HepG2 (cell line): ENCODE results near the gene ADAMTS12. TPM values are rescaled to one million over a fixed set of nuclear protein-coding genes. Genes with fewer than 3 reads are reported as not detected.

Experiments used
- ATAC-seq: fragments of 200-7000 bp; cut with Tn5 transposase; 3 replicates; pipeline ENCODE4 v1.9.1; 2020; ENCODE audit warnings: mild to moderate bottlenecking, moderate library complexity
- BruUV-seq: library from RNA; stranded (reverse); fragments of 400-500 nt; replicated peaks from 2 replicates; lab custom pipeline; 2021; lab: Mats Ljungman, UMichigan
- CTCF ChIA-PET: fragments of 300-600 bp; formaldehyde crosslinking; extraction: SDS; loops from one replicate; lab custom pipeline; 2021; ENCODE audit warnings: low total read pairs, inconsistent platforms, low intra/inter-chr PET ratio; lab: Yijun Ruan, JAX
- POLR2A ChIA-PET: fragments of 350-600 bp; sonication (Branson Sonifier 250); formaldehyde crosslinking; loops from one replicate; lab custom pipeline; 2020; ENCODE audit warnings: antibody characterized with exemption, inconsistent platforms; lab: Yijun Ruan, JAX
- DNase-seq: peaks from one replicate; pipeline ENCODE4 v3.0.0-alpha.2; 2015; ENCODE audit warnings: low spot score
- FAIRE-seq: peaks from 3 replicates; lab custom pipeline; 2011; peaks lifted over from hg19 to GRCh38; lab: Jason Lieb, UNC
- H2AFZ ChIP-seq: one replicate; pipeline ENCODE4 v1.6.1; 2011; ENCODE audit warnings: low read length, inconsistent platforms
- H3K27ac ChIP-seq: fragments of 300-600 bp; 3 replicates; pipeline ENCODE4 v1.8.0; 2011; ENCODE audit warnings: mixed run types, mild to moderate bottlenecking, mixed read lengths, low read length, inconsistent platforms; ENCODE audit not compliant: insufficient read depth; ENCODE audit errors: extremely low read length
- H3K27me3 ChIP-seq, 2 experiments: fragments of 200-600 bp in 1 of 2; 2 replicates in 1 of 2; 3 replicates in 1 of 2; pipeline versions ENCODE4 v1.6.0 to v1.8.0; 2011; ENCODE audit warnings: low read length in 2 of 2, mild to moderate bottlenecking in 2 of 2, moderate library complexity in 2 of 2, inconsistent platforms in 1 of 2; ENCODE audit not compliant: insufficient read depth in 2 of 2, control insufficient read depth in 1 of 2
- H3K36me3 ChIP-seq, 2 experiments: fragments of 200-600 bp in 1 of 2; replicated peaks in 1 of 2; 2 replicates in 1 of 2; 3 replicates in 1 of 2; pipeline versions ENCODE4 v1.5.1 to v1.8.0; 2011; ENCODE audit warnings: low read length in 2 of 2, inconsistent platforms in 1 of 2; ENCODE audit not compliant: insufficient read depth in 2 of 2, control insufficient read depth in 1 of 2
- H3K4me1 ChIP-seq: 2 replicates; pipeline ENCODE4 v1.5.1; 2012; ENCODE audit warnings: low read length, inconsistent platforms; ENCODE audit not compliant: insufficient read depth
- H3K4me2 ChIP-seq: 2 replicates; pipeline ENCODE4 v1.6.0; 2011; ENCODE audit warnings: low read depth, low read length, inconsistent platforms
- H3K4me3 ChIP-seq, 3 experiments: fragments of 200-600 bp in 1 of 3; sonication (generic), shearing (Covaris generic) in 1 of 3; replicated peaks in 1 of 3; 2 replicates each; pipeline ENCODE4 v1.5.1; 2011 to 2016; ENCODE audit warnings: low read length in 3 of 3, inconsistent platforms in 2 of 3, low read depth in 2 of 3, mild to moderate bottlenecking in 2 of 3, control low read depth in 1 of 3, mixed read lengths in 1 of 3; ENCODE audit not compliant: insufficient read depth in 1 of 3
- H3K79me2 ChIP-seq: one replicate; pipeline ENCODE4 v1.6.1; 2011; ENCODE audit warnings: low read length, inconsistent platforms; ENCODE audit not compliant: insufficient read depth
- H3K9ac ChIP-seq: 2 replicates; pipeline ENCODE4 v1.6.0; 2011; ENCODE audit warnings: mild to moderate bottlenecking, low read depth, low read length, inconsistent platforms; ENCODE audit not compliant: insufficient read depth
- H3K9me3 ChIP-seq: 2 replicates; pipeline ENCODE4 v1.5.1; 2012; ENCODE audit warnings: mild to moderate bottlenecking, low read length
- H4K20me1 ChIP-seq: 2 replicates; pipeline ENCODE4 v1.6.0; 2011; ENCODE audit warnings: inconsistent platforms, mild to moderate bottlenecking, low read length, moderate library complexity; ENCODE audit not compliant: insufficient read depth
- DMAP1 ChIP-seq: IDR thresholded peaks from 2 replicates; pipeline ENCODE4 v1.6.1; 2016
- FOXC1 ChIP-seq: sonication (generic); formaldehyde crosslinking; IDR thresholded peaks from 2 replicates; pipeline ENCODE4 v1.8.0; 2022; ENCODE audit warnings: mild to moderate bottlenecking, missing genetic modification reagents, borderline replicate concordance
- HOXA7 ChIP-seq: sonication (generic); formaldehyde crosslinking; IDR thresholded peaks from 2 replicates; pipeline ENCODE4 v1.8.1; 2022; ENCODE audit warnings: mild to moderate bottlenecking, missing genetic modification reagents, moderate library complexity
- KMT2B ChIP-seq: IDR thresholded peaks from 2 replicates; pipeline ENCODE4 v1.6.1; 2016; ENCODE audit warnings: missing genetic modification reagents, missing compliant biosample characterization
- MAFG ChIP-seq: sonication (generic); formaldehyde crosslinking; IDR thresholded peaks from 2 replicates; pipeline ENCODE4 v1.5.1; 2020; ENCODE audit warnings: mild to moderate bottlenecking, missing genetic modification reagents
- MATR3 ChIP-seq: sonication (generic); formaldehyde crosslinking; IDR thresholded peaks from 2 replicates; pipeline ENCODE4 v1.4.0; 2020; ENCODE audit warnings: missing genetic modification reagents
- NR0B2 ChIP-seq: sonication (generic); formaldehyde crosslinking; IDR thresholded peaks from 2 replicates; pipeline ENCODE4 v1.4.0; 2020; ENCODE audit warnings: mild to moderate bottlenecking, missing genetic modification reagents
- NRL ChIP-seq: sonication (generic); formaldehyde crosslinking; IDR thresholded peaks from 2 replicates; pipeline ENCODE4 v1.5.0; 2020; ENCODE audit warnings: missing genetic modification reagents, mild to moderate bottlenecking, moderate library complexity, borderline replicate concordance
- STAG1 ChIP-seq: sonication (generic); formaldehyde crosslinking; IDR thresholded peaks from 2 replicates; pipeline ENCODE4 v1.4.0; 2020; ENCODE audit warnings: missing genetic modification reagents
- YEATS4 ChIP-seq: sonication (generic); formaldehyde crosslinking; IDR thresholded peaks from 2 replicates; pipeline ENCODE4 v1.4.0; 2020; ENCODE audit warnings: missing genetic modification reagents, borderline replicate concordance
- ZNF232 ChIP-seq: sonication (generic); formaldehyde crosslinking; IDR thresholded peaks from 2 replicates; pipeline ENCODE4 v1.4.0; 2020; ENCODE audit warnings: missing genetic modification reagents, borderline replicate concordance
- ZNF496 ChIP-seq: sonication (generic); formaldehyde crosslinking; IDR thresholded peaks from 2 replicates; pipeline ENCODE4 v1.8.1; 2023; ENCODE audit warnings: mild to moderate bottlenecking, moderate library complexity, missing genetic modification reagents; ENCODE audit not compliant: insufficient replicate concordance
- ZNF556 ChIP-seq: sonication (generic); formaldehyde crosslinking; IDR thresholded peaks from 2 replicates; pipeline ENCODE4 v1.4.0; 2020; ENCODE audit warnings: mild to moderate bottlenecking, missing genetic modification reagents, borderline replicate concordance
- ZNF614 ChIP-seq: IDR thresholded peaks from 2 replicates; pipeline ENCODE4 v1.6.1; 2018; ENCODE audit warnings: missing biosample characterization, missing genetic modification reagents, inconsistent platforms, borderline replicate concordance
- ZNF770 ChIP-seq: sonication (generic); formaldehyde crosslinking; IDR thresholded peaks from 2 replicates; pipeline ENCODE4 v1.5.0; 2020; ENCODE audit warnings: mild to moderate bottlenecking, missing genetic modification reagents
- WGBS: methylation state at CpG from one replicate; pipeline ENCODE4 v1.1.6; 2017; ENCODE audit warnings: low lambda C conversion rate; 5-methylcytosine and 5-hydroxymethylcytosine counted together
- in situ Hi-C: cut with HindIII; loops from 2 replicates; pipeline ENCODE4 v1.10.0; 2017; ENCODE audit warnings: low pct_unique_long_range_greater_than_20kb; ENCODE audit not compliant: extremely low pct_ligation_motif_present
- intact Hi-C: fragments of 100-400 bp; cut with micrococcal nuclease; formaldehyde crosslinking; loops from one replicate; pipeline ENCODE4 v1.10.0; 2022; ENCODE audit not compliant: unreplicated experiment
- polyA plus RNA-seq, 8 experiments: library from polyadenylated mRNA; depleted of rRNA in 3 of 8; stranded (reverse) in 7 of 8; unstranded in 1 of 8; fragments of >200 nt; fragmentation: Illumina TruSeq in 4 of 8; extraction: Trizol in 4 of 8; gene quantifications; 2 replicates each; pipeline versions ENCODE4 v1.2.1 to v1.2.3, GENCODE V29; 2011 to 2016; ENCODE audit warnings: low read depth in 4 of 8, missing spikeins in 1 of 8, mixed read lengths in 1 of 8; ENCODE audit not compliant: insufficient read depth in 1 of 8
- total RNA-seq, 5 experiments: library from RNA; depleted of rRNA; stranded (reverse); fragments of >200 nt; fragmentation: Illumina TruSeq; extraction: Trizol; gene quantifications; 2 replicates each; pipeline ENCODE4 v1.2.3, GENCODE V29; 2016; ENCODE audit warnings: low read depth in 1 of 5
- TF ChIP-seq, protein P1 (sequence below): sonication (generic); formaldehyde crosslinking; IDR thresholded peaks from 2 replicates; pipeline ENCODE4 v1.8.0; 2022; ENCODE audit warnings: missing genetic modification reagents, low read depth, mild to moderate bottlenecking, borderline replicate concordance
- TF ChIP-seq, protein P2 (sequence below): sonication (generic); formaldehyde crosslinking; IDR thresholded peaks from 2 replicates; pipeline ENCODE4 v1.5.1; 2020; ENCODE audit warnings: missing genetic modification reagents, mild to moderate bottlenecking, borderline replicate concordance

ADAMTS12 gene
- total and polyA plus RNA-seq, 2 of the 13 experiments (the other 11 are each of a cell fraction or from before 2014, with no cell fraction given) = 0.03 TPM; not detected in 1

DNA sequence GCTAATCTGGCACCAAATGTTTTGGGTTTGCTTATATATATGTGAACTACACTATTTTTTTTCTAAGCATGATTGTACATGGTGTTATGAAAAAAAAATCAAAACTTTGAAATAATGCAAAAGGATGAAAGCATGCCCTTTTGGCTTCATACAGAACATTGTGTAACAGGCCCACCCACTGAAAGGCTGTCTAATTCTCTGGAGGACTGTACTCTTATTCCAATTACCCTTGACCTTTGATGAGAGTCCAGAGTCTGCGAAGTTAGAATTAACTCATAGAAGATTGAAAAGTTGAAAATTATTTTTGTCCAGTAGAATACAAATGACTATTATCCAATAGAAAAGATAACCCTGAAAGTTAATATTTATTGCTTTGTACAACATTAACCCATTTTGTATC is 117.4 kb downstream of the ADAMTS12 start:
- no peaks in the 10 kb centered on the region for H4K20me1 ChIP-seq
- CTCF ChIA-PET = no interaction called here
- no peaks in the 10 kb centered on the region for H3K4me1 ChIP-seq
- no peak for ATAC-seq
- no peak for DNase-seq
- H3K4me2 ChIP-seq = no peak overlapping the region
- no peak overlapping the region for H3K27ac ChIP-seq
- no peak overlapping the region for H3K4me3 ChIP-seq
- WGBS = 12% methylated on average over 1 of the region's 1 CpG
- in situ Hi-C loops = no loop called here
- H2AFZ ChIP-seq = no peak overlapping the region
- BruUV-seq = no TSS peak
- intact Hi-C loops = no loop called here
- POLR2A ChIA-PET = no interaction called here
- no peak overlapping the region for H3K9ac ChIP-seq
- H3K36me3 ChIP-seq = no peaks in the 10 kb centered on the region
- FAIRE-seq = no peak
- no peaks in the 10 kb centered on the region for H3K9me3 ChIP-seq
- H3K79me2 ChIP-seq = no peaks in the 10 kb centered on the region
- no peaks in the 10 kb centered on the region for H3K27me3 ChIP-seq
- TF ChIP-seq NR0B2 (CRISPR knock-in tag) (no peak), STAG1 (CRISPR knock-in tag) (no peak), ZNF770 (CRISPR knock-in tag) (no peak), HOXA7 (CRISPR knock-in tag) (no peak), ZNF556 (CRISPR knock-in tag) (no peak), DMAP1 (CRISPR knock-in tag) (no peak), ZNF232 (CRISPR knock-in tag) (no peak), FOXC1 (CRISPR knock-in tag) (no peak), NRL (CRISPR knock-in tag) (no peak), MAFG (CRISPR knock-in tag) (no peak), ZNF496 (no peak), ZNF614 (CRISPR knock-in tag) (no peak), KMT2B (CRISPR knock-in tag) (no peak), MATR3 (CRISPR knock-in tag) (no peak), YEATS4 (CRISPR knock-in tag) (no peak)
- TF ChIP-seq, protein P1, sequence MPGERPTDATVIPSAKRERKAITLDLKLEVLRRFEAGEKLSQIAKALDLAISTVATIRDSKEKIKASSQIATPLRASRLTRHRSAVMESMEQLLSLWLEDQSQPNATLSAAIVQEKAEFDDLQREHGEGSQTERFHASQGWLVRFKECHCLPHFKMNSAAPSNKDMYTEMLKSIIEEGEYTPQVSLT (CRISPR knock-in tag) = no peak
- TF ChIP-seq, protein P2, sequence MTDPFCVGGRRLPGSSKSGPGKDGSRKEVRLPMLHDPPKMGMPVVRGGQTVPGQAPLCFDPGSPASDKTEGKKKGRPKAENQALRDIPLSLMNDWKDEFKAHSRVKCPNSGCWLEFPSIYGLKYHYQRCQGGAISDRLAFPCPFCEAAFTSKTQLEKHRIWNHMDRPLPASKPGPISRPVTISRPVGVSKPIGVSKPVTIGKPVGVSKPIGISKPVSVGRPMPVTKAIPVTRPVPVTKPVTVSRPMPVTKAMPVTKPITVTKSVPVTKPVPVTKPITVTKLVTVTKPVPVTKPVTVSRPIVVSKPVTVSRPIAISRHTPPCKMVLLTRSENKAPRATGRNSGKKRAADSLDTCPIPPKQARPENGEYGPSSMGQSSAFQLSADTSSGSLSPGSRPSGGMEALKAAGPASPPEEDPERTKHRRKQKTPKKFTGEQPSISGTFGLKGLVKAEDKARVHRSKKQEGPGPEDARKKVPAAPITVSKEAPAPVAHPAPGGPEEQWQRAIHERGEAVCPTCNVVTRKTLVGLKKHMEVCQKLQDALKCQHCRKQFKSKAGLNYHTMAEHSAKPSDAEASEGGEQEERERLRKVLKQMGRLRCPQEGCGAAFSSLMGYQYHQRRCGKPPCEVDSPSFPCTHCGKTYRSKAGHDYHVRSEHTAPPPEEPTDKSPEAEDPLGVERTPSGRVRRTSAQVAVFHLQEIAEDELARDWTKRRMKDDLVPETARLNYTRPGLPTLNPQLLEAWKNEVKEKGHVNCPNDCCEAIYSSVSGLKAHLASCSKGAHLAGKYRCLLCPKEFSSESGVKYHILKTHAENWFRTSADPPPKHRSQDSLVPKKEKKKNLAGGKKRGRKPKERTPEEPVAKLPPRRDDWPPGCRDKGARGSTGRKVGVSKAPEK (CRISPR knock-in tag) = no peak
